Neural progenitor cell (in vitro differentiated cells): ENCODE measurements around the gene SSBP4.

Experiments
- CTCF ChIP-seq: fragments of 200-600 bp; sonication (generic); IDR thresholded peaks from 2 replicates; pipeline ENCODE4 v1.5.1; 2017; ENCODE audit warnings: antibody characterized with exemption, mild to moderate bottlenecking
- EZH2 ChIP-seq: fragments of 200-600 bp; sonication (generic); IDR thresholded peaks from 2 replicates; pipeline ENCODE4 v1.6.1; 2017; ENCODE audit warnings: antibody characterized with exemption, mild to moderate bottlenecking, moderate library complexity
- EZH2phosphoT487 ChIP-seq: fragments of 200-600 bp; sonication (generic); IDR thresholded peaks from 2 replicates; pipeline ENCODE4 v1.6.1; 2017; ENCODE audit warnings: antibody characterized with exemption

GRCh38 chr19:18446811-18447359 is 27.7 kb downstream of the SSBP4 start:
- TF ChIP-seq CTCF (no peak), EZH2 (no peak), EZH2phosphoT487 (no peak)
